BLaER1 treated with 17β-estradiol and CSF1 and Interleukin-3, amounts not matched to agents 10 nM and 100 nM (cell line): ENCODE data around the gene PRRG1.

ENCODE experiments used
- H3K27ac ChIP-seq, 11 experiments: shearing (Covaris generic); formaldehyde crosslinking; 2 replicates each; pipeline ENCODE4 v1.8.1; 2022
- H3K27me3 ChIP-seq, 11 experiments: shearing (Covaris generic); formaldehyde crosslinking; 2 replicates each; pipeline ENCODE4 v1.8.1; 2022
- H3K36me3 ChIP-seq, 11 experiments: shearing (Covaris generic); formaldehyde crosslinking; 2 replicates each; pipeline ENCODE4 v1.8.1; 2022
- H3K4me1 ChIP-seq, 10 experiments: shearing (Covaris generic); formaldehyde crosslinking; 2 replicates each; pipeline ENCODE4 v1.8.1; 2022
- H3K4me2 ChIP-seq, 11 experiments: shearing (Covaris generic); formaldehyde crosslinking; 2 replicates each; pipeline ENCODE4 v1.8.1; 2022
- H3K4me3 ChIP-seq, 10 experiments: shearing (Covaris generic); formaldehyde crosslinking; 2 replicates each; pipeline ENCODE4 v1.8.1; 2022
- H3K9ac ChIP-seq, 11 experiments: shearing (Covaris generic); formaldehyde crosslinking; 2 replicates each; pipeline ENCODE4 v1.8.1; 2022
- H3K9me3 ChIP-seq, 11 experiments: shearing (Covaris generic); formaldehyde crosslinking; replicated peaks in 1 of 11; 2 replicates each; pipeline ENCODE4 v1.8.1; 2022
- H4K20me1 ChIP-seq, 11 experiments: shearing (Covaris generic); formaldehyde crosslinking; 2 replicates each; pipeline ENCODE4 v1.8.1; 2022
- Cebpa-rat ChIP-seq, 11 experiments: shearing (Covaris generic); IDR thresholded peaks; 2 replicates each; pipeline ENCODE4 v1.8.1; 2022

Gene PRRG1

GRCh38 chrX:37332055-37332454 is 17.1 kb upstream of the PRRG1 start:
- no peak for TF ChIP-seq Cebpa-rat (IDR thresholded peaks at IDR 0.05)
- Histone ChIP-seq H3K27ac (no peak overlapping the region), H3K27me3 (peaks cover 16 to 38% (median 22%) of the 10 kb centered on the region in 11 experiments; a peak in 16 of 22 replicates), H3K4me2 (no peak overlapping the region), H3K36me3 (no peaks in the 10 kb centered on the region), H3K4me3 (no peak overlapping the region), H4K20me1 (no peaks in the 10 kb centered on the region), H3K9me3 (no peaks in the 10 kb centered on the region), H3K9ac (no peak overlapping the region), H3K4me1 (no peaks in the 10 kb centered on the region; a peak in 1 of 20 replicates)

DNA sequence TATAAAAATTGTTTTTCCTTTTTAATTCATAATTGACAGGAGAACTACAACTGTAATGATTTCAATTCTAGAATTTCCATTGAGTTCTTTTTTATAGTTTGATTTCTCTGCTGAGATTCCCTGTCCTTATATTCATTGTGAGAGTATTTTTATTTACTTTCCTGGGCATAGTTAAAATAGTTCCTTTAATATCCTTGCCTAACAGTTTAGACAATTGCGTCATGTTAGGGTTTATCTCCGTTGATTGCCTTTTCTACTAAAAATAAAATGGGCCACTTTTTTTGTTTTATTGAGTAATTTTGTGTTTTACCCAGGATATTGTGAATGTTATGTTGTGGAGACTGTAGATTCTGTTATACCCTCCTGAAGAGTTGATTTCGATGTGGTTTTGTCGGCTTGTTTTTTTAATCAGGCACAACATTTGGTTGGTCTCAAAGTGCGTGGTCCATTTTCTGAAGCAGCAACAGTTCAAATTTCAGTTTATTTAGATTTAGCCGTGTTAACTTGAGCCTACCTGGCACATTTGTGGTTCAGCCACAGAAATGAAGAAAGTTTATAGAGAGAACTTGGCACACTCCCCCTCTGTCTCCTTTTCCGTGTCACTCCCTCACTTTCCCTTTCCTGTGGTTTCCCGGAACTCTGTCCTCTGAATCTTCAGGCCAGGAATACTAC is 16.0 kb upstream of the PRRG1 start:
- Histone ChIP-seq H3K27me3 (peaks cover 16 to 38% (median 22%) of the 10 kb centered on the region in 11 experiments; a peak in 16 of 22 replicates), H3K9me3 (no peaks in the 10 kb centered on the region), H3K4me3 (no peak overlapping the region), H3K9ac (no peak overlapping the region), H4K20me1 (no peaks in the 10 kb centered on the region), H3K36me3 (no peaks in the 10 kb centered on the region), H3K4me2 (no peak overlapping the region), H3K4me1 (no peaks in the 10 kb centered on the region; a peak in 1 of 20 replicates), H3K27ac (no peak overlapping the region)
- no peak for TF ChIP-seq Cebpa-rat (IDR thresholded peaks at IDR 0.05)

DNA sequence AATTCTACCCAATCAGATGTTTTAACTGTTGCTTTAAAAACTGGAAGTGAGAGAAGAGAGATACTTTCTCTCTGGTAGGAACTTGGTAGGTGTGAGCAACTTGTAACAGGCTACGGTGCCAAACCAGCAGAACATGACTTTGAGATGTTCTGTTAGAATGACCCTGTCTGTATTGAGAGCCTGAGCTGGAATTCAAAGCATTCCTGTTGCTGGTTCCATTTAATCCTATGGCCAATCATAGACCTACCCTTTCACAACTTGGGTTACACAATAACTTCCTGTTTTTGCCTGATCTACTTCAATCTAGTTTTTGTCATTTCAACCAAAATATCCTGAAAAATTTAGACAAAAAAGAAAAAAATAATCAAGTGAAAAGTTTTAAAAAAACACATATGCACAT is 1.7 kb upstream of the PRRG1 start:
- H4K20me1 ChIP-seq: no peaks in the 10 kb centered on the region
- H3K4me1 ChIP-seq: peaks cover 0 to 17% (median 7%) of the 10 kb centered on the region in 10 experiments; a peak in 6 of 20 replicates
- no peak overlapping the region for H3K4me3 ChIP-seq
- H3K9ac ChIP-seq: no peak overlapping the region
- H3K36me3 ChIP-seq: no peaks in the 10 kb centered on the region
- peak overlapping the region in 5 of 11 experiments; percentile 7 to 40 (median 12); a peak in 6 of 22 replicates for H3K4me2 ChIP-seq
- H3K9me3 ChIP-seq: peaks cover 6 to 17% (median 9%) of the 10 kb centered on the region in 11 experiments
- H3K27me3 ChIP-seq: no peaks in the 10 kb centered on the region
- peak in 1 of 11 experiments; percentile 41; a peak in 2 of 22 replicates for TF ChIP-seq Cebpa-rat (IDR thresholded peaks at IDR 0.05)
- H3K27ac ChIP-seq: peak overlapping the region in 2 of 11 experiments; percentile 26 to 53; a peak in 5 of 22 replicates

DNA sequence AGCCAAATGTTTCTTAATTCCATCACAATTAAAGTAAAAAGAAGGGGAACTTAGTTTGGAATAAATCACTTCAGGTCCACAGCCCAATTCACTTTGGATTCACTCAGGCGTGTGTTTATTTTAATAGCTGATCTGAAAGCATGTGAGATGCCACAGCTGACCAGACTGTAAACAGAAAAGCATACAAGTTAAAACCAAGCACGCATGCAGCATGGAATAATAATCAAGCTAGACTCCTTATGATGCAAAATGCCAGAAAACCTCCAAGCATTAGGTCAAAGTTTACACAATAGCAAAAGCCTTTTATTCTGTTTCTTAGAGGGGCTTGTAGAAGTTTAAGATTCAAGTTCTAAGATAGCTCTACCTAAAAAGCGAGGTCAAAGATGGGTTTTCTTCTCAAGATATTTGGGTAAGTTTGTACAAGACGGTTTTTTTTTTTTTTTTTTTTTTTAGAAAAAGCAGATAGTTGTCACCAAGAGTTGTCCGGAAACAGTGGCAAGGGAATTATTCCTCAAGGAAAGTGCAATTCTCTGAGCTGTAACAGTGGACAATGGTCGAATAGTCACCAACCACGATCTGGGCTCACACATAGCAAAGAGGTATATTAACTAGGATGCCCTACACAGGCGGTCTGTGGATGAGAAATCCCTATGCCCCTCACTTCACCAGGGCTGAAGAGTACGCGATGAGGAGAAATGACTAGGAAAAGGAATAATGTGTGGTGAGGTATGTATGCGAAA is 763 bp upstream of the PRRG1 start:
- Histone ChIP-seq H3K9me3 (peaks cover 6 to 17% (median 9%) of the 10 kb centered on the region in 11 experiments), H3K4me3 (no peak overlapping the region), H3K4me1 (peaks cover 0 to 17% (median 7%) of the 10 kb centered on the region in 10 experiments; a peak in 6 of 20 replicates), H4K20me1 (no peaks in the 10 kb centered on the region), H3K9ac (no peak overlapping the region), H3K36me3 (no peaks in the 10 kb centered on the region), H3K27me3 (no peaks in the 10 kb centered on the region), H3K4me2 (peak overlapping the region in 2 of 11 experiments; percentile 7 to 40; a peak in 2 of 22 replicates), H3K27ac (peak overlapping the region in 2 of 11 experiments; percentile 19 to 20; a peak in 1 of 22 replicates)
- TF ChIP-seq Cebpa-rat (IDR thresholded peaks at IDR 0.05): no peak

GRCh38 chrX:37348971-37349220 is 268 bp upstream of the PRRG1 start:
- Histone ChIP-seq H3K4me3 (no peak overlapping the region), H3K9me3 (peaks cover 6 to 17% (median 9%) of the 10 kb centered on the region in 11 experiments), H3K4me1 (peaks cover 0 to 17% (median 7%) of the 10 kb centered on the region in 10 experiments; a peak in 6 of 20 replicates), H3K9ac (no peak overlapping the region), H3K27ac (no peak overlapping the region), H3K36me3 (no peaks in the 10 kb centered on the region), H3K4me2 (no peak overlapping the region), H3K27me3 (no peaks in the 10 kb centered on the region), H4K20me1 (no peaks in the 10 kb centered on the region)
- no peak for TF ChIP-seq Cebpa-rat (IDR thresholded peaks at IDR 0.05)

DNA sequence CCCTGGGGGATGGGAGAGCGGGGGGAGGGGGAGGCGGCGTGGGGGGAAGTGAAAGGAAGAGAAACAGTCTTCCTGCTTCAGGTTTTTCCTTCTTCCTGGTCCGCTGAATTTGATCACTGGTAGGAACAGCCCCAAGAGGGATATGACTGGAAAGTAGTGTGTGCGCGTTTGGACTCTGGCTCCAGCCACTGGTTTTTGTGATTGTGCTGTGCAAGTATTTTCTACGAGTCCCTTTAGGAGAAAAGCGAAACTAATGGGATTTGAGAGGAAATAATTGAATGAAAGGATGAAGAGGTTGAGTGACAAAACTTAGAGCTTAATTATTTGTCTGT is 836 bp downstream of the PRRG1 start:
- H3K27ac ChIP-seq: no peak overlapping the region
- no peak overlapping the region for H3K4me2 ChIP-seq
- H3K9ac ChIP-seq: no peak overlapping the region
- H3K4me1 ChIP-seq: peaks cover 0 to 17% (median 7%) of the 10 kb centered on the region in 10 experiments; a peak in 6 of 20 replicates
- no peaks in the 10 kb centered on the region for H4K20me1 ChIP-seq
- TF ChIP-seq Cebpa-rat (IDR thresholded peaks at IDR 0.05): no peak
- H3K4me3 ChIP-seq: no peak overlapping the region
- no peaks in the 10 kb centered on the region for H3K36me3 ChIP-seq
- H3K27me3 ChIP-seq: no peaks in the 10 kb centered on the region
- peaks cover 6 to 17% (median 9%) of the 10 kb centered on the region in 11 experiments for H3K9me3 ChIP-seq

DNA sequence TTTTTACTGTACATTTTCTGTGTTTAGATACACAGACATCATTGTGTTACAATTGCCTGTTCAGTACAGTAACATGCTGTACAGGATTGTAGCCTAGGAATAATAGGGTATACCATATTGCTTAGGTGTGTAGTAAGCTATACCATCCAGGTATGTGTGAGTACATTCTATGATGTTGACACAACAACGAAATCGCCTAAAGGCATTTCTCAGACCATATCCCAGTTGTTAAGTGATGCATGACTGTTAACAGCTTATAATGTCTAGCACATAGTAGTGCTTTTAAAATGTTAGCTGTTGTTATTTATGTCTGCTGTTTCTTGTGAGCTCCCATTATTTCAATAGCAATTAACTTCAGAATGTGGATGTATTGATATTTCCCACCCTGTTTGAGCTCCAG is 4.5 kb downstream of the PRRG1 start:
- H3K4me1 ChIP-seq: no peaks in the 10 kb centered on the region
- H3K4me3 ChIP-seq: no peak overlapping the region
- no peaks in the 10 kb centered on the region for H4K20me1 ChIP-seq
- H3K4me2 ChIP-seq: no peak overlapping the region
- no peaks in the 10 kb centered on the region for H3K27me3 ChIP-seq
- H3K9me3 ChIP-seq: peaks cover 6 to 15% (median 8%) of the 10 kb centered on the region in 11 experiments
- H3K9ac ChIP-seq: no peak overlapping the region
- H3K36me3 ChIP-seq: no peaks in the 10 kb centered on the region
- no peak overlapping the region for H3K27ac ChIP-seq
- TF ChIP-seq Cebpa-rat (IDR thresholded peaks at IDR 0.05): no peak

- no peak for TF ChIP-seq Cebpa-rat (IDR thresholded peaks at IDR 0.05)
- no peak overlapping the region for H3K27ac ChIP-seq
- H3K27me3 ChIP-seq: no peaks in the 10 kb centered on the region
- no peaks in the 10 kb centered on the region for H4K20me1 ChIP-seq
- H3K4me2 ChIP-seq: no peak overlapping the region
- no peaks in the 10 kb centered on the region for H3K4me1 ChIP-seq
- no peak overlapping the region for H3K9ac ChIP-seq
- peaks cover 0 to 9% (median 0%) of the 10 kb centered on the region in 11 experiments; a peak in 3 of 22 replicates for H3K9me3 ChIP-seq
- H3K36me3 ChIP-seq: no peaks in the 10 kb centered on the region
- no peak overlapping the region for H3K4me3 ChIP-seq
Observed at GRCh38 chrX:37357436-37357835, 8.3 kb downstream of the PRRG1 start.

DNA sequence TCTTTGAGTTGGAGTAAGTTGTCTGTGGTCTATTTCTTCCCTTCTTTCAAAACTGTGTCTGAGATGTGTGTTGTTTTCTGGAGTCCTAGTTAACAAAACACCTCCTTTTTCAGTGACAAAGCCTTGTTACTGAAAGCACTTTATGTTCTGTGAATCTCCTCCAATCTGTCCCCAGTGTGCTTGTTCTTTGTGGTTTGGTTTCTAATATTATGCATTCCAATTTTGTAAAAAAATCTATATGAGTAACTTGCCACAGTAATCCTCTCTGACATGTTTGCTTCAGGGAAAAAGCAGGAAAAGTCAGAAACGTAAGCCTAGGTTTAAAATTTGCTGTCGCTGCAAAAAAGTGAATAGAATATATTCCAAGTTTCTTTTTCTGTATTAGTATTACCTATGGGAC is 12.4 kb downstream of the PRRG1 start:
- Histone ChIP-seq H3K36me3 (no peaks in the 10 kb centered on the region), H3K27ac (no peak overlapping the region), H3K9ac (no peak overlapping the region), H3K27me3 (no peaks in the 10 kb centered on the region), H3K4me3 (no peak overlapping the region), H3K4me2 (no peak overlapping the region), H4K20me1 (no peaks in the 10 kb centered on the region), H3K9me3 (peaks cover 0 to 9% (median 5%) of the 10 kb centered on the region in 11 experiments; a peak in 5 of 22 replicates), H3K4me1 (no peaks in the 10 kb centered on the region)
- TF ChIP-seq Cebpa-rat (IDR thresholded peaks at IDR 0.05): no peak
